ENCODE data around the gene RTL10. TPM values are rescaled to one million over a fixed set of nuclear protein-coding genes. Genes with fewer than 3 reads are reported as not detected.

Gene RTL10
- polyA plus RNA-seq, 1 donor: 19.5 TPM

GRCh38 chr22:19870153-19871022, 15.7 kb upstream of the RTL10 start:
- no CpG with 5 or more reads among the region's 30 CpGs for WGBS (ENCODE audit: insufficient coverage, low lambda C conversion rate)
- Histone ChIP-seq H3K36me3 (ENCODE audit: control insufficient read depth, insufficient read depth, low read length) (no peaks in the 10 kb centered on the region), H3K27me3 (ENCODE audit: control insufficient read depth, insufficient read depth, low read length) (no peaks in the 10 kb centered on the region), H3K4me3 (ENCODE audit: low read length) (no peak overlapping the region), H3K27ac (ENCODE audit: low read length) (no peak overlapping the region), H3K4me1 (ENCODE audit: control insufficient read depth, insufficient read depth, low read length) (peaks cover 9% of the 10 kb centered on the region), H3K9me3 (ENCODE audit: control insufficient read depth, low read depth, low read length) (no peaks in the 10 kb centered on the region)
- no peak for DNase-seq

DNA sequence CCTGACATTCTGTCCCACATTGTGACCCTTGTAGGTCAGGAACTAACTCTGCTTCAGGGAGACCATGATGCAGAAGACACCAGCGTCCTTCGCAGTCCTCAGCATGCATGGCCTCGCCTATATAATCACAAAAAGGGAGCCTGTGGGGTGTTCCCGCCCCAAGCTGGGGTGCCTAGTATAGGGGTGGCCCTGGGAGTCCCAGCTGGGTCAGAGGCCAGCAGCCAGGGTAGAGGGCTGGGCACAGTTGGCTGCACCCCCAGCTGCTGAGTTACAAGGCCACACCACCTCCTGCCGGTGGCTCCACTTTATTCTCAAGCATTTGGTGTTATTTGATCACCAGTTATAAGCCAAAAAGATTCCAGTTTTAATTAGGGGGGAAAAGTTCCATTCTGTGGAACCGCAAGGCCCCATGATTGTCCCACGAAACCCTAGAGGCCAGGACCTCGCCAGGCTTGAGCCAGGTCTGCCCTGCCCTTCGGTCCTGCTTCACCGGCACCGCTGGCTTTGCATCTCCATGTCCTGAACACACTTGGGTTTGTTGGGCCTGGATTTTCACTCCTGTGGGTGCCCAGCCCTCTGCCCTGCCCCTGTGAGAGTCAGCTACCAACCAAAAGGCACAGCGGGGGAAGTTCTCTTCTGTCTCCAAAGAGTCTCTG, 15.0 kb upstream of the RTL10 start:
- Histone ChIP-seq H3K4me3 (ENCODE audit: low read length) (no peak overlapping the region), H3K4me1 (ENCODE audit: control insufficient read depth, insufficient read depth, low read length) (peaks cover 9% of the 10 kb centered on the region), H3K36me3 (ENCODE audit: control insufficient read depth, insufficient read depth, low read length) (no peaks in the 10 kb centered on the region), H3K27ac (ENCODE audit: low read length) (no peak overlapping the region), H3K9me3 (ENCODE audit: control insufficient read depth, low read depth, low read length) (no peaks in the 10 kb centered on the region), H3K27me3 (ENCODE audit: control insufficient read depth, insufficient read depth, low read length) (no peaks in the 10 kb centered on the region)
- no peak for DNase-seq
- WGBS (ENCODE audit: insufficient coverage, low lambda C conversion rate): no CpG with 5 or more reads among the region's 12 CpGs

DNA sequence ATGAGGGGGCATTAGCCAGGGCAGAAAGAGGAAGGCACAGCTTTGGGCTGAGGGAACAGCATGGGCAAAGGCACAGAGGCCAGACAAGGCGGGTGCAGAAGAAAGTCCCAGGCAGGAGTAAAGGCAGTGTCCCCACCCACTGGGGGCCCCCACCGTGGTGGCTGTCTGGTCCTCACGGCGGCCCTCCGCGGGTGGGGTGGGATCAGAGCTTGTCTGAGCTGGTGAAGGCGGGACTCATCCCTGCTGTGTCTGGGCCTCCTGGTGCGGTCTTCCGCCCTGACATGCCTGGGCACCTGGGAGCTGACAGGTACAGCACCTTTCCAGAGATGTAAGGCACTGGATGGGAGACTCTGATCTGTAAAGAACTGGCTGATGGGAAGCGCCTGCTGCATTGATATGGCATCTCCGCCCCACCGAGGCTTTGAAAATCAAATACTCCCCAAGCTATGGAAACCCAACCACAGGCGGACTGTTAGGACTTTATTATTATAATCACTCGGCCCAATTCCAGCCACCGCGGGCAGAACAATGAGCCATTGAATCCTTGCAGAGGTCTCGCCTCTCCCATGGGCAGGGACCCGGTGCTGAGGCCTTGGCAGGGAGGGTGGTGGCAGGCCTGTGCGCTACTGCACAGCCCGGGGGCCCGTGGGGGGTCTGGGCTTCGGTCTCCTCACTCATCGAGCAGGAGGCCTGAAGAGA, 14.2 kb upstream of the RTL10 start:
- no peak for DNase-seq
- 100% methylated on average over 2 of the region's 23 CpGs for WGBS (ENCODE audit: insufficient coverage, low lambda C conversion rate)
- no peaks in the 10 kb centered on the region for H3K27me3 ChIP-seq (ENCODE audit: control insufficient read depth, insufficient read depth, low read length)
- H3K4me1 ChIP-seq (ENCODE audit: control insufficient read depth, insufficient read depth, low read length): peaks cover 4% of the 10 kb centered on the region
- no peaks in the 10 kb centered on the region for H3K36me3 ChIP-seq (ENCODE audit: control insufficient read depth, insufficient read depth, low read length)
- no peak overlapping the region for H3K4me3 ChIP-seq (ENCODE audit: low read length)
- no peaks in the 10 kb centered on the region for H3K9me3 ChIP-seq (ENCODE audit: control insufficient read depth, low read depth, low read length)
- no peak overlapping the region for H3K27ac ChIP-seq (ENCODE audit: low read length)

- H3K4me1 ChIP-seq (ENCODE audit: control insufficient read depth, insufficient read depth, low read length): no peaks in the 10 kb centered on the region
- no peaks in the 10 kb centered on the region for H3K27me3 ChIP-seq (ENCODE audit: control insufficient read depth, insufficient read depth, low read length)
- WGBS (ENCODE audit: insufficient coverage, low lambda C conversion rate): no CpG with 5 or more reads among the region's 3 CpGs
- no peaks in the 10 kb centered on the region for H3K36me3 ChIP-seq (ENCODE audit: control insufficient read depth, insufficient read depth, low read length)
- DNase-seq: no peak
- no peaks in the 10 kb centered on the region for H3K9me3 ChIP-seq (ENCODE audit: control insufficient read depth, low read depth, low read length)
- no peak overlapping the region for H3K27ac ChIP-seq (ENCODE audit: low read length)
- H3K4me3 ChIP-seq (ENCODE audit: low read length): no peak overlapping the region
These were observed 13.7 kb upstream of the RTL10 start for GRCh38 chr22:19868333-19868732.

DNA sequence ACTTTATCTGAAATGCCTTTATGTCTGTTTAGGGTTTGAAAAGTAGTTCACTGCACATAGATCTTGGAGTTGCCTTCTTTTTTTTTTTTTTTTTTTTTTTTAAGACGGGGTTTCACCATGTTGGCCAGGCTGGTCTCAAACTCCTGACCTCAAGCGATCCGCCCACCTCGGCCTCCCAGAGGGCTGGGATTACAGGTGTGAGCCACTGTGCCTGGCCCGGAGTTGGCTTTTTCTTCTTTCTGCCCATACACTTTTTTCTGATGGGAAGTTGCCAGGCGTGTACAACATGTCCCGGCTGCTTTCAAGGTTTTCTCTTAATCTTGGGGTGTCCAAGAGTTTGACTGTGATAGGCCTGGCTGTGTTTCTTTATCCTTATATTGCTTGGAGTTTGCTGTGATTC, 12.9 kb upstream of the RTL10 start:
- Histone ChIP-seq H3K27me3 (ENCODE audit: control insufficient read depth, insufficient read depth, low read length) (no peaks in the 10 kb centered on the region), H3K9me3 (ENCODE audit: control insufficient read depth, low read depth, low read length) (no peaks in the 10 kb centered on the region), H3K36me3 (ENCODE audit: control insufficient read depth, insufficient read depth, low read length) (no peaks in the 10 kb centered on the region), H3K4me1 (ENCODE audit: control insufficient read depth, insufficient read depth, low read length) (no peaks in the 10 kb centered on the region), H3K27ac (ENCODE audit: low read length) (no peak overlapping the region), H3K4me3 (ENCODE audit: low read length) (no peak overlapping the region)
- no CpG with 5 or more reads among the region's 7 CpGs for WGBS (ENCODE audit: insufficient coverage, low lambda C conversion rate)
- no peak for DNase-seq

GRCh38 chr22:19866665-19867009, 12.0 kb upstream of the RTL10 start:
- H3K27ac ChIP-seq (ENCODE audit: low read length): no peak overlapping the region
- no peak for DNase-seq
- no peaks in the 10 kb centered on the region for H3K9me3 ChIP-seq (ENCODE audit: control insufficient read depth, low read depth, low read length)
- H3K27me3 ChIP-seq (ENCODE audit: control insufficient read depth, insufficient read depth, low read length): no peaks in the 10 kb centered on the region
- WGBS (ENCODE audit: insufficient coverage, low lambda C conversion rate): 80% methylated on average over 2 of the region's 3 CpGs
- no peaks in the 10 kb centered on the region for H3K36me3 ChIP-seq (ENCODE audit: control insufficient read depth, insufficient read depth, low read length)
- no peaks in the 10 kb centered on the region for H3K4me1 ChIP-seq (ENCODE audit: control insufficient read depth, insufficient read depth, low read length)
- H3K4me3 ChIP-seq (ENCODE audit: low read length): no peak overlapping the region

DNA sequence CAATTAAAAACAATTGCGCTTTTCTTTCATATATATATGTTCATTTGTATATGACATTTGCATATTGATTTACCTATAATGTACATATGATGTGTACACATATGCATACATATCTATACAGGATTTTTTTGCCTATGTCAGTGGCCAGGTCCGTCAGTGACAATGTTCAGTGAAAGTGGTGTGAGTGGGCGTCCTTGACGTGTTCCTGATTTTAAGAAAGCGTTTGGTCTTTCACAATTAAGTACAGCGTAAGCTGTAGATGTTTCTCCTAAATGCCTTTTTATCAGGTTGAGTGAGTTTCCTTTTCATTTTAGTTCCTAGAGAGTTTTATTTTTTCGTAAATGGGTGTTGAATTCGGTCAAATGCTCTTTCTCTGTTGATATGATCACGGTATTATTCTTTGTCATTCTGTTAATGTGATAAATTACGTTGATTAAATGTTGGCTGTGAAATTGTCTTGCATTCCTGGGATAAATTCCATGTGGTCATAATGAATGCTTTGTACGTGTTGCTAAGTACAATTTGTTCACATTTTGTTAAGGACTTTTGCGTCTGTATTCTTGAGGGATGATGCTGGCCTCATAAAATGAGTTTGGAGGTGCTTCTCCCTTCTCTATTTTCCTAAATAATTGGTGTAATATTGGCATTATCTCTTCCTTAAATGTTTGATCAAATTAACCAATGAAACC, 10.6 kb upstream of the RTL10 start:
- Histone ChIP-seq H3K9me3 (ENCODE audit: control insufficient read depth, low read depth, low read length) (no peaks in the 10 kb centered on the region), H3K4me1 (ENCODE audit: control insufficient read depth, insufficient read depth, low read length) (no peaks in the 10 kb centered on the region), H3K27ac (ENCODE audit: low read length) (no peak overlapping the region), H3K36me3 (ENCODE audit: control insufficient read depth, insufficient read depth, low read length) (no peaks in the 10 kb centered on the region), H3K27me3 (ENCODE audit: control insufficient read depth, insufficient read depth, low read length) (no peaks in the 10 kb centered on the region), H3K4me3 (ENCODE audit: low read length) (no peak overlapping the region)
- 88% methylated on average over 4 of the region's 12 CpGs for WGBS (ENCODE audit: insufficient coverage, low lambda C conversion rate)
- DNase-seq: no peak

- H3K27me3 ChIP-seq (ENCODE audit: control insufficient read depth, insufficient read depth, low read length): no peaks in the 10 kb centered on the region
- no peak overlapping the region for H3K4me3 ChIP-seq (ENCODE audit: low read length)
- no peak for DNase-seq
- no peaks in the 10 kb centered on the region for H3K4me1 ChIP-seq (ENCODE audit: control insufficient read depth, insufficient read depth, low read length)
- H3K27ac ChIP-seq (ENCODE audit: low read length): no peak overlapping the region
- no peaks in the 10 kb centered on the region for H3K9me3 ChIP-seq (ENCODE audit: control insufficient read depth, low read depth, low read length)
- H3K36me3 ChIP-seq (ENCODE audit: control insufficient read depth, insufficient read depth, low read length): no peaks in the 10 kb centered on the region
- WGBS (ENCODE audit: insufficient coverage, low lambda C conversion rate): 100% methylated on average over 2 of the region's 5 CpGs
These were observed 9.9 kb upstream of the RTL10 start for GRCh38 chr22:19864538-19865106.

GRCh38 chr22:19863571-19863970, 8.9 kb upstream of the RTL10 start:
- H3K4me1 ChIP-seq (ENCODE audit: control insufficient read depth, insufficient read depth, low read length): no peaks in the 10 kb centered on the region
- no peaks in the 10 kb centered on the region for H3K36me3 ChIP-seq (ENCODE audit: control insufficient read depth, insufficient read depth, low read length)
- no peaks in the 10 kb centered on the region for H3K27me3 ChIP-seq (ENCODE audit: control insufficient read depth, insufficient read depth, low read length)
- no peak overlapping the region for H3K27ac ChIP-seq (ENCODE audit: low read length)
- 80% methylated on average over 2 of the region's 5 CpGs for WGBS (ENCODE audit: insufficient coverage, low lambda C conversion rate)
- H3K4me3 ChIP-seq (ENCODE audit: low read length): no peak overlapping the region
- no peak for DNase-seq
- H3K9me3 ChIP-seq (ENCODE audit: control insufficient read depth, low read depth, low read length): no peaks in the 10 kb centered on the region

All from large intestine (tissue), 3 donors.